ENCODE measurements around the gene SHPK.

Gene SHPK

DNA sequence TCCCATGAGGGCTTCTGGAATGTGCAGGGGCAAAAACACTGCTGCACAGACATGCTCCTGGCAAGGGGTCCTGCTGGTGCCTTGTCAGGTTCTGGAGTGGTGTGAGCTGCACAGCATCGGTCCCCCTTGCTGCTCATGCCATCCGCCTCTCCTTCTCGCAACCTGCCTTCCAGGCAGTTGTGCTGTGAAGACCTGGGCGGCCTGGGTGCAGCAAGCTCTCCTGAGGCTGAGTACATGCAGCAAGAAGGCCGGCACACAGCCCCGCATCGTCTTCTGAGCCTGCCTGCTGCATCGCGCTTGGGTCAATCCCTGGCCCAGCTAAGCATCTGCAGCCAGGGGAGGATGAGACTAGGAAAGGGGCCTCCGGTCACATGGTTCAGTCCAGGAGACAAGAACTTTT is 26.4 kb downstream of the SHPK start:
- no peak for DNase-seq (ENCODE audit: low read depth)
- TF ChIP-seq, protein P1, sequence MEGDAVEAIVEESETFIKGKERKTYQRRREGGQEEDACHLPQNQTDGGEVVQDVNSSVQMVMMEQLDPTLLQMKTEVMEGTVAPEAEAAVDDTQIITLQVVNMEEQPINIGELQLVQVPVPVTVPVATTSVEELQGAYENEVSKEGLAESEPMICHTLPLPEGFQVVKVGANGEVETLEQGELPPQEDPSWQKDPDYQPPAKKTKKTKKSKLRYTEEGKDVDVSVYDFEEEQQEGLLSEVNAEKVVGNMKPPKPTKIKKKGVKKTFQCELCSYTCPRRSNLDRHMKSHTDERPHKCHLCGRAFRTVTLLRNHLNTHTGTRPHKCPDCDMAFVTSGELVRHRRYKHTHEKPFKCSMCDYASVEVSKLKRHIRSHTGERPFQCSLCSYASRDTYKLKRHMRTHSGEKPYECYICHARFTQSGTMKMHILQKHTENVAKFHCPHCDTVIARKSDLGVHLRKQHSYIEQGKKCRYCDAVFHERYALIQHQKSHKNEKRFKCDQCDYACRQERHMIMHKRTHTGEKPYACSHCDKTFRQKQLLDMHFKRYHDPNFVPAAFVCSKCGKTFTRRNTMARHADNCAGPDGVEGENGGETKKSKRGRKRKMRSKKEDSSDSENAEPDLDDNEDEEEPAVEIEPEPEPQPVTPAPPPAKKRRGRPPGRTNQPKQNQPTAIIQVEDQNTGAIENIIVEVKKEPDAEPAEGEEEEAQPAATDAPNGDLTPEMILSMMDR (conservative IDR thresholded peaks at IDR 0.05; ENCODE audit: low read depth, low read length), result no peak

DNA sequence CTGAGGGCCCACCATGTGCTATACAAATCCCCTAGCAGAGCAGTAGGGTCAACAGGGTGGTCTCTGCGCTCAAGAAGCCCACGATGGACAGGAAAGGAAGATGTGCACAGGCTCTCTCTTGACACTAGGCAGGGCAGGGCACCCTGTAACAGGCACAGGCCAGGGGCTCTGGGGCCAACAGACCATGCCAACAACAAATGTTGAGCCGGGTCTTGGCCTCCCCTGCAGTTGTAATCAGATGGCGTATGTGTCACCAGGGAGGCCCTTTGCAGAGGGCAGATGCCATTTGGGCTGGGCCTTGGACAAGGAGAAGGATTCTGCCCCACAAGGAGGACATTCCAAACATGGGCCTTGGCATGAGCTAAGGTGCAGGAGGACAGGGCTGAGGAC is 32.2 kb downstream of the SHPK start:
- TF ChIP-seq, protein P1 (conservative IDR thresholded peaks at IDR 0.05; ENCODE audit: low read depth, low read length), result no peak
- DNase-seq (ENCODE audit: low read depth), result no peak
- no peak overlapping the region for H3K4me3 ChIP-seq (ENCODE audit: low read length)

More for the DNA sequence above, 26.4 kb downstream of the SHPK start:
- H3K4me3 ChIP-seq (ENCODE audit: low read length), result no peak overlapping the region

DNA sequence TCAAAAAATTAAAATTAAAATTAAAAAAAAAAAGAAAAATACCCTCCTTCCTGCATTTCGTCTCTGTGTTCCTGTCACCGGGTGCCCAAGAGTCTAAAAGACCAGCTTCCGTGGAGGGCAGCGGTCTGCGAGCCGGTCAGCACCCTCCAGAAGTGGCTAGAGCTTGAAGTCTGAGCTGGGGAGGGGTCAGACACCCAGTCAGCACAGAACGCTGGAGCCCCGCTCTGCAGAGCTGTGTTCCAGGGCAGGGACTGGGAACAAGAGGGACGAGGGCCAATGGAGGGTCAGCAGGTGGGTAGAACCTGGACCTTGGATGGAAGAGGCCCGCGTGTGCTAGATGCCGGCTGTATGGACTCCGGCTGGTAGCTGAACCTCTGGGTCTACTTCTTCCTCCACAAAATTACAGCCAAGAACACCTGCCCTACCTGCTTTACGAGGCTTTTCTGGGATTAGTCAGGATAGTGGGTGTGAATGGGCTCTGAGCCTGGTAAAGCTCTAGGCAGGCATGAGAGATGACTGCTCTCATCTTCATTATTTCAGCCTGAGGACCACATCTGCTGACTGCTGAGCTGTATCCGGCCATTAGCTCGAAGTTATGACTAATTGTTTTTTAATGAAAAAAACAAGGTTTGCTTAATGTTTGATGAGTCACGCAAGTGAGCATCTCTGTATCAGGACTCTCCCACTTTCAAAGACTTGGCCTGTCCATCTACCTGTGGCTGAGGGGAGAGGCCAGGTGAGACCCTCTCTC is 32.8 kb downstream of the SHPK start:
- DNase-seq (ENCODE audit: low read depth), result no peak

DNA sequence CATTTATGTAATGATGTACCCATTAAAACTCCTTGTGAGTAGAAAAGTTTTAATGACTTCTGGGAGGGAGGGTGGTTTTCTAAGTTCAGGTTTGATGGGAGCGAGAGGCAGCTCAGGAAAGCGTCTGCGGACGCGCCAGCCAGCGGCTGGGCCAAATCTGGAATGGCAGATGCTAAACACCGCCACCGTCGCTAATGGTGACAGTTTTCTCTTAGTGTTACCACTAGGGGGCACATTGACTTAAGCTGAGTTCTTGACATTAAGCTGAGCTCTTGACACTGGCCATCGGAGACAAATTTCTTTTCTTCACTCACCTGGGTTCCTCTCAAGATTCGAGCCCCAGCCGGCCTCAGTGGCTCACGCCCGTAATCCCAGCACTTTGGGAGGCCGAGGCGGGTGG is 33.6 kb downstream of the SHPK start:
- DNase-seq (ENCODE audit: low read depth), result no peak

More for the DNA sequence above, 32.8 kb downstream of the SHPK start:
- TF ChIP-seq, protein P1 (conservative IDR thresholded peaks at IDR 0.05; ENCODE audit: low read depth, low read length), result no peak
- no peak overlapping the region for H3K4me3 ChIP-seq (ENCODE audit: low read length)

DNA sequence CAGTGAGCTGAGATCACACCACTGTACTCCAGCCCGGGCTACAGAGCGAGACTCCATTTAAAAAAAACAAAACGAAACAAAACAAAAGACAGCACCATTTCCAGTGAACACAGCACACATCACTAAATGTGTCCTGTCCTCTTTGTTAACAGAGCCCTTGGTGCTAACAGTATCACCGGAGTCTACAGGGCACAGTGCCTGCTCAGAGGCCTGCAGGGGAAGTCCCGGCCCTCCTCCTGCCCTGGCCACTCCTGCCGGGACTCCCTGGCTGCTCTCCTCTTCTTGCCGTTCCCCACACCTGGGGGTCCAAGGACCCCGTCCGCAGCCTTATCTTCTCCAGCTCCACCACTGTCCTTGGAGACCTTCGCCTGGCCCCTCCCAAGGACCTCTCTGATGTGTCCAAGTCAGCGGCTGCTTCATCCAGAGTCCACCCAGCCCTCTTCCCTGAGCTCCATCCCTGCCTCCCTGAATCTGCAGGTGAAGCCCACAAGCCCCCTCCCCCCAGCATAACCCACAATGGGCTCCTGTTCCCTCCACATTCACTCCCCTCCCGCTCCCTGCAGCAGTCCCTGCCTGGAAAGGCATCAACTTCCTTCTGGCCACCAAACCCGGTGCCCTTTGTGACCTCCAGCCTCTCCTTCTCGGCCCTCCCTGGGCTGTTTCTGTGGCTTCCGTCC is 35.4 kb downstream of the SHPK start:
- no peak overlapping the region for H3K4me3 ChIP-seq (ENCODE audit: low read length)
- TF ChIP-seq, protein P1 (conservative IDR thresholded peaks at IDR 0.05; ENCODE audit: low read depth, low read length), result no peak
- no peak for DNase-seq (ENCODE audit: low read depth)

More for the DNA sequence above, 33.6 kb downstream of the SHPK start:
- H3K4me3 ChIP-seq (ENCODE audit: low read length), result no peak overlapping the region
- TF ChIP-seq, protein P1 (conservative IDR thresholded peaks at IDR 0.05; ENCODE audit: low read depth, low read length), result peak; percentile 44

DNA sequence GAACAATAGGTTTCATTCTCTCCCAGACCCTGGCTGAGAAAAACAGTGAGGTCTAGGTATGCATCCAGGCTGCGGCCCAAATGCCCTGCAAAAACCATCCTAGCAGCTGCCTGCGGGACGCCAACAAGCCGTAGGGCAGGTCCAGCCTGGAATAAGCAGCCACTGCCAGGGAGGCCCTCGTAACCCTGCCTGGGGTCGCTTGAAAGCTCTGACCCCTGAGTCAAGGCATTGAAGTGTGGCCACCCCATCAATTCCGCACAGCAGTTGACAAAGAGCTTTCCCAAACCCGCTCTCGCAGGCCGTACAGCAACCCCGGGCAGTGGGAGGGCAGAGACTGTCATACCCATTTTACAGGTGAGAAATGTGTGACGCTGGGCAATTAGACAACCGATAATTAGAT is 38.0 kb downstream of the SHPK start:
- H3K4me3 ChIP-seq (ENCODE audit: low read length), result no peak overlapping the region
- DNase-seq (ENCODE audit: low read depth), result no peak
- TF ChIP-seq, protein P1 (conservative IDR thresholded peaks at IDR 0.05; ENCODE audit: low read depth, low read length), result no peak
